HEK293 (cell line): ENCODE measurements around the gene TTC23.

Source experiments
- CTCF ChIA-PET: fragments of 350-600 bp; formaldehyde crosslinking; extraction: SDS; loops from one replicate; lab custom pipeline; 2021; ENCODE audit warnings: antibody characterized with exemption; lab: Yijun Ruan, JAX
- POLR2A ChIA-PET: fragments of 300-600 bp; formaldehyde crosslinking; extraction: SDS; loops from one replicate; lab custom pipeline; 2020; ENCODE audit warnings: antibody characterized with exemption, inconsistent platforms; lab: Yijun Ruan, JAX
- H3K27ac ChIP-seq: fragments of 200-500 bp; sonication (Bioruptor generic); 2 replicates; pipeline ENCODE4 v1.5.1; 2014; ENCODE audit warnings: low read depth, low read length, control low read depth, inconsistent platforms; ENCODE audit errors: extremely low read depth
- H3K36me3 ChIP-seq, 2 experiments: fragments of 200-500 bp in 1 of 2; sonication (Bioruptor generic) in 1 of 2; 1 replicate in 1 of 2; 2 replicates in 1 of 2; pipeline ENCODE4 v1.5.1; 2014 to 2017; ENCODE audit warnings: inconsistent platforms in 2 of 2, low read length in 2 of 2; ENCODE audit not compliant: control insufficient read depth in 2 of 2, insufficient read depth in 1 of 2
- H3K4me1 ChIP-seq: fragments of 200-500 bp; sonication (Bioruptor generic); 2 replicates; pipeline ENCODE4 v1.5.1; 2014; ENCODE audit warnings: mild to moderate bottlenecking, low read length, inconsistent platforms; ENCODE audit not compliant: control insufficient read depth, insufficient read depth
- H3K4me3 ChIP-seq: 2 replicates; pipeline ENCODE4 v1.5.1; 2011; ENCODE audit warnings: low read depth, mild to moderate bottlenecking, control low read depth, low read length, moderate library complexity
- H3K9me3 ChIP-seq: fragments of 200-500 bp; sonication (Bioruptor generic); 2 replicates; pipeline ENCODE4 v1.5.1; 2014; ENCODE audit warnings: low read depth, low read length, inconsistent platforms; ENCODE audit not compliant: control insufficient read depth, insufficient read depth
- MZF1 ChIP-seq: fragments of 450-650 bp; formaldehyde crosslinking; IDR thresholded peaks from 2 replicates; pipeline ENCODE4 v1.5.1; 2017; ENCODE audit warnings: missing biosample characterization, missing genetic modification characterization, borderline replicate concordance
- SCRT2 ChIP-seq: fragments of 450-650 bp; formaldehyde crosslinking; IDR thresholded peaks from 2 replicates; pipeline ENCODE4 v1.5.1; 2016; ENCODE audit warnings: missing biosample characterization, missing genetic modification characterization
- ZBTB48 ChIP-seq: fragments of 450-650 bp; formaldehyde crosslinking; IDR thresholded peaks from 2 replicates; pipeline ENCODE4 v1.5.1; 2016; ENCODE audit warnings: missing biosample characterization, missing genetic modification characterization
- ZFP69B ChIP-seq: fragments of 450-650 bp; formaldehyde crosslinking; IDR thresholded peaks from 2 replicates; pipeline ENCODE4 v1.5.1; 2016; ENCODE audit warnings: missing biosample characterization, missing genetic modification characterization
- ZNF114 ChIP-seq: fragments of 450-650 bp; formaldehyde crosslinking; IDR thresholded peaks from 2 replicates; pipeline ENCODE4 v1.5.0; 2017; ENCODE audit warnings: missing biosample characterization, missing genetic modification characterization
- ZNF19 ChIP-seq: fragments of 450-650 bp; formaldehyde crosslinking; IDR thresholded peaks from 2 replicates; pipeline ENCODE4; 2016; ENCODE audit warnings: missing biosample characterization, missing genetic modification characterization, low read depth
- ZNF2 ChIP-seq: fragments of 450-650 bp; formaldehyde crosslinking; IDR thresholded peaks from 2 replicates; pipeline ENCODE4 v1.5.1; 2016; ENCODE audit warnings: missing biosample characterization, missing genetic modification characterization
- ZNF221 ChIP-seq: fragments of 450-650 bp; formaldehyde crosslinking; IDR thresholded peaks from 2 replicates; pipeline ENCODE4 v1.5.1; 2017; ENCODE audit warnings: missing biosample characterization, missing genetic modification characterization, borderline replicate concordance
- ZNF248 ChIP-seq: fragments of 450-650 bp; formaldehyde crosslinking; IDR thresholded peaks from 2 replicates; pipeline ENCODE4 v1.5.1; 2017; ENCODE audit warnings: missing biosample characterization, missing genetic modification characterization
- ZNF266 ChIP-seq: fragments of 450-650 bp; formaldehyde crosslinking; IDR thresholded peaks from 2 replicates; pipeline ENCODE4 v1.5.1; 2016; ENCODE audit warnings: missing biosample characterization, missing genetic modification characterization, low read depth
- ZNF302 ChIP-seq: fragments of 450-650 bp; formaldehyde crosslinking; IDR thresholded peaks from 2 replicates; pipeline ENCODE4 v1.5.1; 2016; ENCODE audit warnings: missing biosample characterization, missing genetic modification characterization, low read depth
- ZNF473 ChIP-seq: fragments of 450-650 bp; formaldehyde crosslinking; IDR thresholded peaks from 2 replicates; pipeline ENCODE4 v1.5.1; 2017; ENCODE audit warnings: missing biosample characterization, missing genetic modification characterization
- ZNF514 ChIP-seq: fragments of 450-650 bp; formaldehyde crosslinking; IDR thresholded peaks from 2 replicates; pipeline ENCODE4 v1.5.1; 2016; ENCODE audit warnings: missing biosample characterization, missing genetic modification characterization
- ZNF548 ChIP-seq: fragments of 450-650 bp; formaldehyde crosslinking; IDR thresholded peaks from 2 replicates; pipeline ENCODE4 v1.5.1; 2016; ENCODE audit warnings: missing biosample characterization, missing genetic modification characterization
- ZNF629 ChIP-seq: fragments of 450-650 bp; formaldehyde crosslinking; IDR thresholded peaks from 2 replicates; pipeline ENCODE4 v1.5.1; 2017; ENCODE audit warnings: missing biosample characterization, missing genetic modification characterization
- ZNF707 ChIP-seq: fragments of 450-650 bp; formaldehyde crosslinking; IDR thresholded peaks from 2 replicates; pipeline ENCODE4 v1.5.1; 2016; ENCODE audit warnings: missing biosample characterization, missing genetic modification characterization
- TF ChIP-seq, protein P1 (sequence below): fragments of 450-650 bp; formaldehyde crosslinking; IDR thresholded peaks from 2 replicates; pipeline ENCODE4 v1.5.1; 2016; ENCODE audit warnings: missing biosample characterization, missing genetic modification characterization
- TF ChIP-seq, protein P2 (sequence below): fragments of 450-650 bp; formaldehyde crosslinking; IDR thresholded peaks from 2 replicates; pipeline ENCODE4 v1.5.1; 2016; ENCODE audit warnings: missing biosample characterization, missing genetic modification characterization
- TF ChIP-seq, protein P3 (sequence below): fragments of 450-650 bp; formaldehyde crosslinking; IDR thresholded peaks from 2 replicates; pipeline ENCODE4 v1.5.1; 2016; ENCODE audit warnings: missing biosample characterization, missing genetic modification characterization, low read depth
- TF ChIP-seq, protein P4 (sequence below): fragments of 450-650 bp; formaldehyde crosslinking; IDR thresholded peaks from 2 replicates; pipeline ENCODE4 v1.5.1; 2016; ENCODE audit warnings: missing biosample characterization, missing genetic modification characterization, low read depth
- TF ChIP-seq, protein P5 (sequence below): fragments of 450-650 bp; formaldehyde crosslinking; IDR thresholded peaks from 2 replicates; pipeline ENCODE4 v1.5.1; 2017; ENCODE audit warnings: missing biosample characterization, missing genetic modification characterization

The TTC23 gene

DNA sequence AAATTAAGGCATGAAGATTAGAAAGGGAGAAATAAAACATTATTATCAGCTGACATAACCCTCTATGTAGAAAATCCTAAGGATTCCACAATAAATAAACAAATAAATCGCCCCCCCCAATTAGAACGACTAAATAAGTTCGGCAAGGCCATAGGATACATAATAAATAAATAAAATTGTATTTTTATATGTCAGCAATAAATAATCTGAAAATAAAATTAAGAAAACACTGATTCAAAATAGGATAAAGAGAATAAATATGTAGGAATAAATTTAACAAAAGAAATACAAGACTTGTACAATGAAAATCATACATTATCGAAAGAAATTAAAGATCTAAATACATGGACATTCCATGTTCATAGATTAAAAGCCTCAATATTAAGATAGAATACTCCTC, 5.1 kb downstream of the TTC23 start (continued):
- TF ChIP-seq, protein P1, sequence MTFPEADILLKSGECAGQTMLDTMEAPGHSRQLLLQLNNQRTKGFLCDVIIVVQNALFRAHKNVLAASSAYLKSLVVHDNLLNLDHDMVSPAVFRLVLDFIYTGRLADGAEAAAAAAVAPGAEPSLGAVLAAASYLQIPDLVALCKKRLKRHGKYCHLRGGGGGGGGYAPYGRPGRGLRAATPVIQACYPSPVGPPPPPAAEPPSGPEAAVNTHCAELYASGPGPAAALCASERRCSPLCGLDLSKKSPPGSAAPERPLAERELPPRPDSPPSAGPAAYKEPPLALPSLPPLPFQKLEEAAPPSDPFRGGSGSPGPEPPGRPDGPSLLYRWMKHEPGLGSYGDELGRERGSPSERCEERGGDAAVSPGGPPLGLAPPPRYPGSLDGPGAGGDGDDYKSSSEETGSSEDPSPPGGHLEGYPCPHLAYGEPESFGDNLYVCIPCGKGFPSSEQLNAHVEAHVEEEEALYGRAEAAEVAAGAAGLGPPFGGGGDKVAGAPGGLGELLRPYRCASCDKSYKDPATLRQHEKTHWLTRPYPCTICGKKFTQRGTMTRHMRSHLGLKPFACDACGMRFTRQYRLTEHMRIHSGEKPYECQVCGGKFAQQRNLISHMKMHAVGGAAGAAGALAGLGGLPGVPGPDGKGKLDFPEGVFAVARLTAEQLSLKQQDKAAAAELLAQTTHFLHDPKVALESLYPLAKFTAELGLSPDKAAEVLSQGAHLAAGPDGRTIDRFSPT (tag by site-specific recombination), result no peak
- no peak for TF ChIP-seq ZBTB48
- TF ChIP-seq ZFP69B (tag by site-specific recombination), result no peak
- no peak for TF ChIP-seq ZNF19
- TF ChIP-seq ZNF473 (tag by site-specific recombination), result no peak

DNA sequence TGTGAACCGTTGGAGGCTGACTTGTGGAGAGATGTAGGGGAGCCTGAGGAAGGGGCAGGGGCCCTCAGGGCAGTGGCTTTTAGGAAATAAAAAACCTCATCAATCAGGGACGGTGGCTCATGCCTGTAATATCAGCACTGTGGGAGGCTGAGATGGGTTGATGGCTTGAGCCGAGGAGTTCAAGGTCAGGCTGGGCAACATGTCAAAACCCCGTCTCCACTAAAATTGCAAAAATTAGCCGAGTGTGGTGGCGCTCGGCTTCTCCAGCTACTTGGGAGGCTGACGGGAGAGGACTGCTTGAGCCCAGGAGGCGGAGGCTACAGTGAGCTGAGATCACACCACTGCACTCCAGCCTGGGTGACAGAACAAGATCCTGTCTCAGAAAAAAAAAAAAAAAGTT, 7.6 kb downstream of the TTC23 start:
- ChIA-PET CTCF (interaction anchor here (0.8 to 2.8 kb wide), 2 partner anchors 142 to 463 kb away, joined by 3 to 10 read pairs; no protein-coding TSS in a partner anchor), POLR2A (interaction anchor here (1.0 to 1.2 kb wide), 2 partner anchors 8 to 9 kb away, joined by 4 to 5 read pairs; partner anchors contain the start of gene LRRC28)
- no peaks in the 10 kb centered on the region for H3K9me3 ChIP-seq
- TF ChIP-seq ZNF114 (tag by site-specific recombination) (no peak), ZNF221 (no peak), ZNF2 (tag by site-specific recombination) (no peak), ZNF248 (no peak)
- no peak overlapping the region for H3K27ac ChIP-seq
- H3K4me1 ChIP-seq, result no peaks in the 10 kb centered on the region
- peaks cover 25 to 27% of the 10 kb centered on the region in 2 experiments for H3K36me3 ChIP-seq
- no peak overlapping the region for H3K4me3 ChIP-seq

DNA sequence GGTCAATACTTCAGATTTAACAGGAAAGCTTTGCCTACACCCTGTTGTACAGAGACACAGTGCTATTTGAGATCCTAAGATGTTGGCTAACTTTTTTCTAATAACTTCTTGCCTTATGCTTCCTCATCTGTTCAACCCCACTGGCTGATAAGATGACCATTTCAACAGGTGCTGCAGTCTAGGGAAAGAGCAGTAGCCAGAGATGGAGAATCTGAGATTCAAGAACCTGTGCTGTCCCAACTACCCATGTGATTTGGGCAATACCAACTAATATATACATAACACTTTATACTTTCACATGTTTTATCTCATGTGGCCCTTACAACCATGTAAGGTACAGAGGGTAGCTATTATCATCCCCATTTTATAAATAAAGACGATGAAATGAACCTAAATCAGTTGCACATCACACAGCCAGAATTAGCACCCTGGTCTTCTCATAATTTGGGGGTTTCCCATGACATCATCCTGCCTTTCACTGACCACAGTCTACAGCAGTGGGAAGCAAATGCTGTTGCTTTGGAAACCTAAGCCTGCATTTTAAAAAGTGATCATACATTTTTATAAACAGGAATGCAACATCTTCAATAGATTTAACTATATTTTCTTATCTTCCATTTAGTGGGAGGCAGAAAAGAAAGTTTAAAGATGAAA, 9.7 kb downstream of the TTC23 start:
- Histone ChIP-seq H3K27ac (no peak overlapping the region), H3K4me3 (no peak overlapping the region), H3K36me3 (peaks cover 20 to 23% of the 10 kb centered on the region in 2 experiments), H3K4me1 (no peaks in the 10 kb centered on the region), H3K9me3 (no peaks in the 10 kb centered on the region)
- CTCF ChIA-PET, result interaction anchor here (0.6 to 0.7 kb wide), 2 partner anchors 31 to 366 kb away, joined by 3 to 4 read pairs; no protein-coding TSS in a partner anchor
- POLR2A ChIA-PET, result no interaction called here
- TF ChIP-seq ZNF266 (tag by site-specific recombination) (no peak), ZNF707 (tag by site-specific recombination) (no peak), ZNF514 (tag by site-specific recombination) (no peak), MZF1 (tag by site-specific recombination) (no peak), SCRT2 (peak; percentile 39), ZNF629 (tag by site-specific recombination) (0 out of 2 replicates have a peak, but pooled peaks have one; percentile 36), ZNF302 (tag by site-specific recombination) (no peak), ZNF548 (tag by site-specific recombination) (no peak)
- TF ChIP-seq, protein P2, sequence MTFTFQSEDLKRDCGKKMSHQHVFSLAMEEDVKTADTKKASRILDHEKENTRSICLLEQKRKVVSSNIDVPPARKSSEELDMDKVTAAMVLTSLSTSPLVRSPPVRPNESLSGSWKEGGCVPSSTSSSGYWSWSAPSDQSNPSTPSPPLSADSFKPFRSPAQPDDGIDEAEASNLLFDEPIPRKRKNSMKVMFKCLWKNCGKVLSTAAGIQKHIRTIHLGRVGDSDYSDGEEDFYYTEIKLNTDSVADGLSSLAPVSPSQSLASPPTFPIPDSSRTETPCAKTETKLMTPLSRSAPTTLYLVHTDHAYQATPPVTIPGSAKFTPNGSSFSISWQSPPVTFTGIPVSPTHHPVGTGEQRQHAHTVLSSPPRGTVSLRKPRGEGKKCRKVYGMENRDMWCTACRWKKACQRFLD (tag by site-specific recombination), result no peak
- TF ChIP-seq, protein P3, sequence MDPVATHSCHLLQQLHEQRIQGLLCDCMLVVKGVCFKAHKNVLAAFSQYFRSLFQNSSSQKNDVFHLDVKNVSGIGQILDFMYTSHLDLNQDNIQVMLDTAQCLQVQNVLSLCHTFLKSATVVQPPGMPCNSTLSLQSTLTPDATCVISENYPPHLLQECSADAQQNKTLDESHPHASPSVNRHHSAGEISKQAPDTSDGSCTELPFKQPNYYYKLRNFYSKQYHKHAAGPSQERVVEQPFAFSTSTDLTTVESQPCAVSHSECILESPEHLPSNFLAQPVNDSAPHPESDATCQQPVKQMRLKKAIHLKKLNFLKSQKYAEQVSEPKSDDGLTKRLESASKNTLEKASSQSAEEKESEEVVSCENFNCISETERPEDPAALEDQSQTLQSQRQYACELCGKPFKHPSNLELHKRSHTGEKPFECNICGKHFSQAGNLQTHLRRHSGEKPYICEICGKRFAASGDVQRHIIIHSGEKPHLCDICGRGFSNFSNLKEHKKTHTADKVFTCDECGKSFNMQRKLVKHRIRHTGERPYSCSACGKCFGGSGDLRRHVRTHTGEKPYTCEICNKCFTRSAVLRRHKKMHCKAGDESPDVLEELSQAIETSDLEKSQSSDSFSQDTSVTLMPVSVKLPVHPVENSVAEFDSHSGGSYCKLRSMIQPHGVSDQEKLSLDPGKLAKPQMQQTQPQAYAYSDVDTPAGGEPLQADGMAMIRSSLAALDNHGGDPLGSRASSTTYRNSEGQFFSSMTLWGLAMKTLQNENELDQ (tag by site-specific recombination), result no peak
- TF ChIP-seq, protein P4, sequence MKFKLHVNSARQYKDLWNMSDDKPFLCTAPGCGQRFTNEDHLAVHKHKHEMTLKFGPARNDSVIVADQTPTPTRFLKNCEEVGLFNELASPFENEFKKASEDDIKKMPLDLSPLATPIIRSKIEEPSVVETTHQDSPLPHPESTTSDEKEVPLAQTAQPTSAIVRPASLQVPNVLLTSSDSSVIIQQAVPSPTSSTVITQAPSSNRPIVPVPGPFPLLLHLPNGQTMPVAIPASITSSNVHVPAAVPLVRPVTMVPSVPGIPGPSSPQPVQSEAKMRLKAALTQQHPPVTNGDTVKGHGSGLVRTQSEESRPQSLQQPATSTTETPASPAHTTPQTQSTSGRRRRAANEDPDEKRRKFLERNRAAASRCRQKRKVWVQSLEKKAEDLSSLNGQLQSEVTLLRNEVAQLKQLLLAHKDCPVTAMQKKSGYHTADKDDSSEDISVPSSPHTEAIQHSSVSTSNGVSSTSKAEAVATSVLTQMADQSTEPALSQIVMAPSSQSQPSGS (tag by site-specific recombination), result peak; percentile 39; the same call in 1 of the 2 replicates
- TF ChIP-seq, protein P5, sequence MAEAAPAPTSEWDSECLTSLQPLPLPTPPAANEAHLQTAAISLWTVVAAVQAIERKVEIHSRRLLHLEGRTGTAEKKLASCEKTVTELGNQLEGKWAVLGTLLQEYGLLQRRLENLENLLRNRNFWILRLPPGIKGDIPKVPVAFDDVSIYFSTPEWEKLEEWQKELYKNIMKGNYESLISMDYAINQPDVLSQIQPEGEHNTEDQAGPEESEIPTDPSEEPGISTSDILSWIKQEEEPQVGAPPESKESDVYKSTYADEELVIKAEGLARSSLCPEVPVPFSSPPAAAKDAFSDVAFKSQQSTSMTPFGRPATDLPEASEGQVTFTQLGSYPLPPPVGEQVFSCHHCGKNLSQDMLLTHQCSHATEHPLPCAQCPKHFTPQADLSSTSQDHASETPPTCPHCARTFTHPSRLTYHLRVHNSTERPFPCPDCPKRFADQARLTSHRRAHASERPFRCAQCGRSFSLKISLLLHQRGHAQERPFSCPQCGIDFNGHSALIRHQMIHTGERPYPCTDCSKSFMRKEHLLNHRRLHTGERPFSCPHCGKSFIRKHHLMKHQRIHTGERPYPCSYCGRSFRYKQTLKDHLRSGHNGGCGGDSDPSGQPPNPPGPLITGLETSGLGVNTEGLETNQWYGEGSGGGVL (tag by site-specific recombination), result no peak
